Upper lobe of right lung (tissue), 1 donor: Measurements from ENCODE around the gene PNKD. TPM values are rescaled to one million over a fixed set of nuclear protein-coding genes. Genes with fewer than 3 reads are reported as not detected.
A peak's percentile ranks its signal among the peaks of the same experiment; 100 is the strongest.

Source experiments
- ATAC-seq: fragments of 200-7000 bp; cut with Tn5 transposase; one replicate; pipeline ENCODE4 v1.9.1; 2020; ENCODE audit warnings: mild to moderate bottlenecking, moderate library complexity
- DNase-seq: peaks from one replicate; pipeline ENCODE4 v3.0.0-alpha.2; 2020
- H3K27ac ChIP-seq: fragments of 200-600 bp; one replicate; pipeline ENCODE4 v1.8.0; 2022
- H3K27me3 ChIP-seq: fragments of 200-600 bp; one replicate; pipeline ENCODE4 v1.8.0; 2022; ENCODE audit warnings: mild to moderate bottlenecking
- H3K36me3 ChIP-seq: fragments of 200-600 bp; one replicate; pipeline ENCODE4 v1.8.0; 2022
- H3K4me1 ChIP-seq: fragments of 200-600 bp; one replicate; pipeline ENCODE4 v1.8.0; 2022
- H3K4me3 ChIP-seq: fragments of 200-600 bp; one replicate; pipeline ENCODE4 v1.8.0; 2022; ENCODE audit warnings: mild to moderate bottlenecking
- H3K9me3 ChIP-seq: fragments of 200-600 bp; one replicate; pipeline ENCODE4 v1.8.0; 2022
- CTCF ChIP-seq: fragments of 200-600 bp; IDR thresholded peaks from one replicate; pipeline ENCODE4 v1.8.0; 2022; ENCODE audit warnings: antibody characterized with exemption
- intact Hi-C: fragments of 100-400 bp; cut with DNase I; formaldehyde crosslinking; loops from one replicate; pipeline ENCODE4 v1.11.0; 2022
- total RNA-seq: library from RNA; stranded (reverse); fragmentation: NEBNext Ultra II Directional; extraction: Animal tissue kit (Norgen Biotek cat#: 25700); gene quantifications from one replicate; pipeline ENCODE4 v1.2.1, GENCODE V29; 2021
- donor health status: DM: no; HTN: yes; CAD: no; lungs with severe emphysema.

PNKD gene
- total RNA-seq, 1 donor from 2014 or later = 65.4 TPM

DNA sequence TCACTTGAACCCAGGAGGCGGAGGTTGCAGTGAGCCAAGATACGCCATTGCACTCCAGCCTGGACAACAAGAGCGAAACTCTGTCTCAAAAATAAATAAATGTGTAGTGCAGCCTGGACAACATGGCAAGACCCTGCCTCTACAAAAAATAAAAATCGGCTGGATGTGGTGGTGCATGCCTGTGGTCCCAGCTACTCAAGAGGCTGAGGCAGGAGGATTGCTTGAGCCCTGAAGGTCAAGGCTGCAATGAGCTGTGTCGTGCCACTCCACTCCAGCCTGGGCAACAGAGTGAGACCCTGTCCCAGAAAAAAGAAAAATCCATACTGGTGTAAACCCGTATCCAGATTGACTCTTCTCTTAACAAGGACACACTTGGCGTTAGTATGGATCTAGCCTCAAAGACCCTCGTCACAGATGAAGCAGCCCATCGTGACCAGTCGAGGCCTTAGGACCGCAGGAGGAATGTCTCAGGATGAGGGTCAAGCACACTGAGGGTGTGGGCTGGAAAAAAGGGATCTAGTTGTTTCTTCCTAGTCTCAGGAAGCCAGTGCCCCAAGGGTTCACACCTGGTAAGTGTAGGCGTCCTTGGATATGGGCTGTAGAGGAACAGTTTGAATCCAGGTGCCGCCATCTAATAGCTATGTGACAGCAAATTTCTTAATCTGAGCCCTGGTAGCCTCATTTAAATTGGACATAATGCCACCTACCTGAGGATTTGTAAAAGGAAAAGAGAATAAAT is 13.5 kb upstream of the PNKD start:
- Histone ChIP-seq H3K36me3 (peaks cover 51% of the 10 kb centered on the region), H3K4me1 (peaks cover 38% of the 10 kb centered on the region), H3K4me3 (no peak overlapping the region), H3K27me3 (no peaks in the 10 kb centered on the region), H3K27ac (no peak overlapping the region), H3K9me3 (no peaks in the 10 kb centered on the region)
- no peak for DNase-seq
- TF ChIP-seq CTCF = no peak
- intact Hi-C loops = no loop called here
- ATAC-seq = no peak

- intact Hi-C loops = no loop called here
- Histone ChIP-seq H3K4me3 (no peak overlapping the region), H3K4me1 (peaks cover 38% of the 10 kb centered on the region), H3K36me3 (peaks cover 44% of the 10 kb centered on the region), H3K27me3 (no peaks in the 10 kb centered on the region), H3K27ac (peak overlapping the region; percentile 40), H3K9me3 (no peaks in the 10 kb centered on the region)
- peak; percentile 55 for TF ChIP-seq CTCF
- ATAC-seq (peak; percentile 65), DNase-seq (no peak)
These were observed 12.8 kb upstream of the PNKD start for GRCh38 chr2:218257390-218257981.

- no peak overlapping the region for H3K4me3 ChIP-seq
- no peaks in the 10 kb centered on the region for H3K27me3 ChIP-seq
- no peak for TF ChIP-seq CTCF
- peaks cover 38% of the 10 kb centered on the region for H3K4me1 ChIP-seq
- H3K27ac ChIP-seq = peak overlapping the region; percentile 67
- no peak for DNase-seq
- no peaks in the 10 kb centered on the region for H3K9me3 ChIP-seq
- intact Hi-C loops = no loop called here
- H3K36me3 ChIP-seq = peaks cover 37% of the 10 kb centered on the region
- ATAC-seq = peak; percentile 68
These were observed 11.0 kb upstream of the PNKD start for GRCh38 chr2:218259099-218259961.

DNA sequence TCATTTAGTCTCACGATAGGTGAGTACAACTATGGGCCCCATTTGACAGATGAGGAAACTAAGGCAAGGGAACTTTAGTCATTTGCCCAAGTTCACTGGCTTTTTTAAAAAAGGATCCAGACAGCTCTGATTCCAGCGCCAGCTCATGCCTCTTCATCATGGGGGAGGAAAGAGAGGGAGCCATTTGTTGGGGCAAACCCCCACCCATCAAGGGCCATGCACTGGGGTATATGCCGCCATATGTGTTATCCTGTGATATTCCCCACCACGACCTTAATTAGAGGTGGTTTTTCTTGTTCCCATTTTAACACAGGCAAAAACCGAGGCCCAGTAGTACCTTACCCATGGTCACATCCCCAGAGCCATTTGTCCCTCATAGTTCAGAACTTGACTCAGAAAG is 10.2 kb upstream of the PNKD start:
- H3K9me3 ChIP-seq = no peaks in the 10 kb centered on the region
- intact Hi-C loops = no loop called here
- ATAC-seq (no peak), DNase-seq (peak; percentile 12)
- peaks cover 38% of the 10 kb centered on the region for H3K4me1 ChIP-seq
- H3K4me3 ChIP-seq = no peak overlapping the region
- no peaks in the 10 kb centered on the region for H3K27me3 ChIP-seq
- no peak overlapping the region for H3K27ac ChIP-seq
- H3K36me3 ChIP-seq = peaks cover 37% of the 10 kb centered on the region
- TF ChIP-seq CTCF = no peak

DNA sequence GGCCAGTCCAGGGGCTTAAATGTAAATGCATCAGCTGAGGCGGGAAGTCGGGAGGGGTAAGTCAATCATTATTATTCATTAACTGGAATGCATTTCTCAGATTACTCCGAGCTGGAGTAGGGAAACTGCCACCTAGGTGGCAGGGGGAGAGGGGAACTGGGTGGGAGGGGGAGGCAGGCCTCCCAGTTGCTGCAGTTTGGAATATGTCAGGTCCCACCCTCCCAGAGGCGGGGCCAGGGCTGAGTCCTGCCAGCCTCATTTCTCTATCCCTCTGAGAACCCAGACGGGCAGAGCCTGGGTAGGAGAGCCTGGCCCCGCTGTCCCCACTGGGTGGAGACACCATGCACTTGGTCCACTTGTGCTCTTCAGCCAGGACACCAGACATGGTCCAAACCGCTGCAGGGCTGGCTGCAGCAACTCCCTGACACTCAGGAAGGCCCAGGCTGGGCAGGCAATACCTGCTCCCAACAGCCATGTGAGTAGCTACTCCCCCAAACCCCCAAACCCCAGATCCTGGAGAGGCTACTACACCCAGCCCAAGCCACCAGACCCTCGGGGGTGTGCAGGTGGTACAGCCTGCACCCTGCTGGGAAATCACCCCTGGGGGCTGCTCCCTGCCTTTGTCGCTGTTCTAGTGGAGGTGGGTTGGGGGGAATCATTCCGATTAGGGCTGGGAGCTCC is 9.4 kb upstream of the PNKD start, which contains the start of gene GPBAR1:
Gene GPBAR1, plus strand, starts transcription at position 274 of the 681 bp plus-strand sequence. CDS start 1,710 bp downstream, outside the sequence.
- Histone ChIP-seq H3K27ac (peak within 1 kb of the TSS; percentile 30), H3K36me3 (peaks cover 37% of the 10 kb centered on the region), H3K4me1 (peaks cover 38% of the 10 kb centered on the region), H3K9me3 (no peaks in the 10 kb centered on the region), H3K27me3 (no peaks in the 10 kb centered on the region), H3K4me3 (no peak within 1 kb of the TSS)
- no peak for TF ChIP-seq CTCF
- intact Hi-C loops = no loop called here
- peak; percentile 24 for ATAC-seq
- DNase-seq = peak; percentile 74
